SK-N-SH treated with all-trans-retinoic acid at 6 μM for 48 hours (cell line): ENCODE results near the gene RPL41.

Experiments
- ATAC-seq: fragments of 200-7000 bp; cut with Tn5 transposase; 3 replicates; pipeline ENCODE4 v1.9.1; 2020; ENCODE audit warnings: mild to moderate bottlenecking, moderate library complexity
- ARNTL ChIP-seq: fragments of 450-650 bp; formaldehyde crosslinking; IDR thresholded peaks from 2 replicates; pipeline ENCODE4 v1.5.0; 2020; ENCODE audit warnings: low read depth, mild to moderate bottlenecking, moderate library complexity, borderline replicate concordance
- BACH2 ChIP-seq: fragments of 250-450 bp; sonication (Bioruptor Pico); IDR thresholded peaks from 2 replicates; pipeline ENCODE4 v1.9.0; 2021; ENCODE audit warnings: mild to moderate bottlenecking, borderline replicate concordance
- CSDC2 ChIP-seq: fragments of 250-450 bp; sonication (Bioruptor Pico); IDR thresholded peaks from 2 replicates; pipeline ENCODE4 v1.5.0; 2020; ENCODE audit warnings: mild to moderate bottlenecking, moderate library complexity
- ESRRG ChIP-seq: fragments of 250-450 bp; sonication (Bioruptor Pico); IDR thresholded peaks from 2 replicates; pipeline ENCODE4 v1.6.1; 2021; ENCODE audit warnings: mild to moderate bottlenecking
- GLIS3 ChIP-seq: fragments of 250-450 bp; sonication (Bioruptor Pico); IDR thresholded peaks from 2 replicates; pipeline ENCODE4 v1.5.0; 2020; ENCODE audit warnings: mild to moderate bottlenecking, moderate library complexity
- ISL1 ChIP-seq: fragments of 250-450 bp; sonication (Bioruptor Pico); IDR thresholded peaks from 2 replicates; pipeline ENCODE4 v2.1.2; 2022; ENCODE audit warnings: mild to moderate bottlenecking, moderate library complexity
- OSR1 ChIP-seq: fragments of 250-450 bp; sonication (Bioruptor Pico); IDR thresholded peaks from 2 replicates; pipeline ENCODE4 v1.8.0; 2022; ENCODE audit warnings: moderate library complexity, mild to moderate bottlenecking, inconsistent platforms
- PPARA ChIP-seq: fragments of 250-450 bp; sonication (Bioruptor Pico); IDR thresholded peaks from 2 replicates; pipeline ENCODE4 v1.5.0; 2020; ENCODE audit warnings: mild to moderate bottlenecking, borderline replicate concordance
- RARB ChIP-seq: fragments of 250-450 bp; sonication (Bioruptor Pico); IDR thresholded peaks from 2 replicates; pipeline ENCODE4 v1.8.0; 2021; ENCODE audit warnings: mild to moderate bottlenecking, moderate library complexity
- TCF4 ChIP-seq: fragments of 250-450 bp; sonication (Bioruptor Pico); IDR thresholded peaks from 2 replicates; pipeline ENCODE4 v1.8.0; 2021; ENCODE audit warnings: mild to moderate bottlenecking, moderate library complexity, borderline replicate concordance
- ZC3H10 ChIP-seq: fragments of 250-450 bp; sonication (Bioruptor Pico); IDR thresholded peaks from 2 replicates; pipeline ENCODE4 v1.5.1; 2021; ENCODE audit warnings: mild to moderate bottlenecking, moderate library complexity
- ZFP3 ChIP-seq: fragments of 250-450 bp; sonication (Bioruptor Pico); IDR thresholded peaks from 2 replicates; pipeline ENCODE4 v1.5.0; 2020; ENCODE audit warnings: mild to moderate bottlenecking, moderate library complexity
- ZNF565 ChIP-seq: fragments of 450-650 bp; formaldehyde crosslinking; conservative IDR thresholded peaks from 2 replicates; pipeline ENCODE4 v1.5.0; 2020; ENCODE audit warnings: low read depth, mild to moderate bottlenecking, moderate library complexity
- ZNF70 ChIP-seq: fragments of 450-650 bp; formaldehyde crosslinking; IDR thresholded peaks from 2 replicates; pipeline ENCODE4 v1.5.0; 2020; ENCODE audit warnings: mild to moderate bottlenecking, moderate library complexity
- ZNF8 ChIP-seq: fragments of 450-650 bp; formaldehyde crosslinking; IDR thresholded peaks from 2 replicates; pipeline ENCODE4 v1.5.0; 2020; ENCODE audit warnings: mild to moderate bottlenecking, moderate library complexity
- TF ChIP-seq, protein P1 (sequence below): fragments of 250-450 bp; sonication (Bioruptor Pico); IDR thresholded peaks from 2 replicates; pipeline ENCODE4 v1.5.0; 2020; ENCODE audit warnings: mild to moderate bottlenecking, moderate library complexity
- TF ChIP-seq, protein P2 (sequence below): fragments of 250-450 bp; sonication (Bioruptor Pico); IDR thresholded peaks from 2 replicates; pipeline ENCODE4 v1.8.0; 2020; ENCODE audit warnings: mild to moderate bottlenecking, moderate library complexity, borderline replicate concordance
- TF ChIP-seq, protein P3 (sequence below): fragments of 250-450 bp; sonication (Bioruptor Pico); IDR thresholded peaks from 2 replicates; pipeline ENCODE4 v1.5.1; 2020; ENCODE audit warnings: low read depth, mild to moderate bottlenecking, moderate library complexity
- TF ChIP-seq, protein P4 (sequence below): fragments of 250-450 bp; sonication (Bioruptor Pico); IDR thresholded peaks from 2 replicates; pipeline ENCODE4 v1.8.0; 2021; ENCODE audit warnings: low read depth, mild to moderate bottlenecking, moderate library complexity, borderline replicate concordance
- TF ChIP-seq, protein P5 (sequence below): fragments of 250-450 bp; sonication (Bioruptor Pico); IDR thresholded peaks from 2 replicates; pipeline ENCODE4 v1.5.1; 2021; ENCODE audit warnings: mild to moderate bottlenecking, moderate library complexity

The RPL41 gene

DNA sequence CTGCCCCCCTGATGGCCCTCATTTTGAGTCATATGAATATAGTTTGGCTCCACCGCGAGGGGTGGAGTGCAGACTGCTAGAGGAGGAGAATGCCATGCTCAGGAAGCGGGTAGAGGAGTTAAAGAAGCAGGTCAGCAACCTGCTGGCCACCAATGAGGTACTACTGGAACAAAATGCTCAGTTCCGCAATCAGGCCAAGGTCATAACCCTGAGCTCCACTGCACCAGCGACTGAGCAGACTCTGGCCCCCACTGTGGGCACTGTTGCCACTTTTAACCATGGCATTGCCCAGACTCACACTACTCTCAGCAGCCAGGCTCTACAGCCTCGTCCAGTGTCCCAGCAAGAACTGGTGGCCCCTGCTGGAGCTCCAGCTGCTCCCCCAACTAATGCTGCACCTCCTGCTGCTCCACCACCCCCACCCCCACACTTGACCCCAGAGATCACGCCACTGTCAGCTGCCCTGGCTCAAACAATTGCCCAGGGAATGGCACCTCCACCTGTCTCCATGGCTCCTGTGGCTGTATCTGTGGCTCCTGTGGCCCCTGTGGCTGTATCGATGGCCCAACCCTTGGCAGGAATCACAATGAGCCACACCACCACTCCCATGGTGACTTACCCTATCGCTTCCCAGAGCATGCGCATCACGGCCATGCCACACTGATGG, 4.9 kb downstream of the RPL41 start:
- peak; percentile 16; the same call in 1 of the 2 replicates for TF ChIP-seq ZC3H10 (CRISPR knock-in tag)
- no peak for TF ChIP-seq RARB (CRISPR knock-in tag)
- ATAC-seq = no peak

DNA sequence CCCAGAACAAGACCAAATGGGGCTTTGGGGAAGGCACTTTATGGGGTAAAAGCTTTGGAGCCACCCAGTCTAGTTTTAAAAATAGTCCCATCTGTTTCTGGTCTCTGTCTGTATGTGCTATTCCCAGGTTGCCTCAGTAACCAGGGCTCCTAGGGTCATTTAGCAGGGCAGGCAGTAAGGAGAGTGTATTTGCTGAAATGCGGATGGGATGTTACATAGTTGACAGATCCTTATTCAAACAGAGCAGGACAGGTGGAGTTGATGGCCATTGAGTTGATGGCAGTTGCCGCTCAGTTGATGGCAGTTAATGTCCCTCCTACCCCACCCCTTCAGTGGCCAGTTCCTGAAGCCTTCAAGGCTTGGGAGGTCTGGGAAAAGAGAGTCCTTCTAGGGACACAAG, 6.2 kb downstream of the RPL41 start:
- ATAC-seq = no peak
- TF ChIP-seq ISL1 = no peak
- no peak for TF ChIP-seq ZNF8 (CRISPR knock-in tag)
- TF ChIP-seq, protein P1, sequence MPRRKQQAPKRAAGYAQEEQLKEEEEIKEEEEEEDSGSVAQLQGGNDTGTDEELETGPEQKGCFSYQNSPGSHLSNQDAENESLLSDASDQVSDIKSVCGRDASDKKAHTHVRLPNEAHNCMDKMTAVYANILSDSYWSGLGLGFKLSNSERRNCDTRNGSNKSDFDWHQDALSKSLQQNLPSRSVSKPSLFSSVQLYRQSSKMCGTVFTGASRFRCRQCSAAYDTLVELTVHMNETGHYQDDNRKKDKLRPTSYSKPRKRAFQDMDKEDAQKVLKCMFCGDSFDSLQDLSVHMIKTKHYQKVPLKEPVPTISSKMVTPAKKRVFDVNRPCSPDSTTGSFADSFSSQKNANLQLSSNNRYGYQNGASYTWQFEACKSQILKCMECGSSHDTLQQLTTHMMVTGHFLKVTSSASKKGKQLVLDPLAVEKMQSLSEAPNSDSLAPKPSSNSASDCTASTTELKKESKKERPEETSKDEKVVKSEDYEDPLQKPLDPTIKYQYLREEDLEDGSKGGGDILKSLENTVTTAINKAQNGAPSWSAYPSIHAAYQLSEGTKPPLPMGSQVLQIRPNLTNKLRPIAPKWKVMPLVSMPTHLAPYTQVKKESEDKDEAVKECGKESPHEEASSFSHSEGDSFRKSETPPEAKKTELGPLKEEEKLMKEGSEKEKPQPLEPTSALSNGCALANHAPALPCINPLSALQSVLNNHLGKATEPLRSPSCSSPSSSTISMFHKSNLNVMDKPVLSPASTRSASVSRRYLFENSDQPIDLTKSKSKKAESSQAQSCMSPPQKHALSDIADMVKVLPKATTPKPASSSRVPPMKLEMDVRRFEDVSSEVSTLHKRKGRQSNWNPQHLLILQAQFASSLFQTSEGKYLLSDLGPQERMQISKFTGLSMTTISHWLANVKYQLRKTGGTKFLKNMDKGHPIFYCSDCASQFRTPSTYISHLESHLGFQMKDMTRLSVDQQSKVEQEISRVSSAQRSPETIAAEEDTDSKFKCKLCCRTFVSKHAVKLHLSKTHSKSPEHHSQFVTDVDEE = no peak
- no peak for TF ChIP-seq ZFP3 (CRISPR knock-in tag)
- TF ChIP-seq TCF4 = no peak
- no peak for TF ChIP-seq ZNF565 (CRISPR knock-in tag)
- no peak for TF ChIP-seq GLIS3 (CRISPR knock-in tag)
- no peak for TF ChIP-seq RARB (CRISPR knock-in tag)
- TF ChIP-seq, protein P2, sequence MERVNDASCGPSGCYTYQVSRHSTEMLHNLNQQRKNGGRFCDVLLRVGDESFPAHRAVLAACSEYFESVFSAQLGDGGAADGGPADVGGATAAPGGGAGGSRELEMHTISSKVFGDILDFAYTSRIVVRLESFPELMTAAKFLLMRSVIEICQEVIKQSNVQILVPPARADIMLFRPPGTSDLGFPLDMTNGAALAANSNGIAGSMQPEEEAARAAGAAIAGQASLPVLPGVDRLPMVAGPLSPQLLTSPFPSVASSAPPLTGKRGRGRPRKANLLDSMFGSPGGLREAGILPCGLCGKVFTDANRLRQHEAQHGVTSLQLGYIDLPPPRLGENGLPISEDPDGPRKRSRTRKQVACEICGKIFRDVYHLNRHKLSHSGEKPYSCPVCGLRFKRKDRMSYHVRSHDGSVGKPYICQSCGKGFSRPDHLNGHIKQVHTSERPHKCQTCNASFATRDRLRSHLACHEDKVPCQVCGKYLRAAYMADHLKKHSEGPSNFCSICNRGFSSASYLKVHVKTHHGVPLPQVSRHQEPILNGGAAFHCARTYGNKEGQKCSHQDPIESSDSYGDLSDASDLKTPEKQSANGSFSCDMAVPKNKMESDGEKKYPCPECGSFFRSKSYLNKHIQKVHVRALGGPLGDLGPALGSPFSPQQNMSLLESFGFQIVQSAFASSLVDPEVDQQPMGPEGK (CRISPR knock-in tag) = no peak
- no peak for TF ChIP-seq CSDC2 (CRISPR knock-in tag)
- no peak for TF ChIP-seq ZC3H10 (CRISPR knock-in tag)
- TF ChIP-seq, protein P3, sequence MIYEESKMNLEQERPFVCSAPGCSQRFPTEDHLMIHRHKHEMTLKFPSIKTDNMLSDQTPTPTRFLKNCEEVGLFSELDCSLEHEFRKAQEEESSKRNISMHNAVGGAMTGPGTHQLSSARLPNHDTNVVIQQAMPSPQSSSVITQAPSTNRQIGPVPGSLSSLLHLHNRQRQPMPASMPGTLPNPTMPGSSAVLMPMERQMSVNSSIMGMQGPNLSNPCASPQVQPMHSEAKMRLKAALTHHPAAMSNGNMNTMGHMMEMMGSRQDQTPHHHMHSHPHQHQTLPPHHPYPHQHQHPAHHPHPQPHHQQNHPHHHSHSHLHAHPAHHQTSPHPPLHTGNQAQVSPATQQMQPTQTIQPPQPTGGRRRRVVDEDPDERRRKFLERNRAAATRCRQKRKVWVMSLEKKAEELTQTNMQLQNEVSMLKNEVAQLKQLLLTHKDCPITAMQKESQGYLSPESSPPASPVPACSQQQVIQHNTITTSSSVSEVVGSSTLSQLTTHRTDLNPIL (CRISPR knock-in tag) = no peak
- no peak for TF ChIP-seq BACH2 (CRISPR knock-in tag)
- TF ChIP-seq ESRRG (CRISPR knock-in tag) = no peak
- TF ChIP-seq PPARA (CRISPR knock-in tag) = no peak
- TF ChIP-seq, protein P4, sequence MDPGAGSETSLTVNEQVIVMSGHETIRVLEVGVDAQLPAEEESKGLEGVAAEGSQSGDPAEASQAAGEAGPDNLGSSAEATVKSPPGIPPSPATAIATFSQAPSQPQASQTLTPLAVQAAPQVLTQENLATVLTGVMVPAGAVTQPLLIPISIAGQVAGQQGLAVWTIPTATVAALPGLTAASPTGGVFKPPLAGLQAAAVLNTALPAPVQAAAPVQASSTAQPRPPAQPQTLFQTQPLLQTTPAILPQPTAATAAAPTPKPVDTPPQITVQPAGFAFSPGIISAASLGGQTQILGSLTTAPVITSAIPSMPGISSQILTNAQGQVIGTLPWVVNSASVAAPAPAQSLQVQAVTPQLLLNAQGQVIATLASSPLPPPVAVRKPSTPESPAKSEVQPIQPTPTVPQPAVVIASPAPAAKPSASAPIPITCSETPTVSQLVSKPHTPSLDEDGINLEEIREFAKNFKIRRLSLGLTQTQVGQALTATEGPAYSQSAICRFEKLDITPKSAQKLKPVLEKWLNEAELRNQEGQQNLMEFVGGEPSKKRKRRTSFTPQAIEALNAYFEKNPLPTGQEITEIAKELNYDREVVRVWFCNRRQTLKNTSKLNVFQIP (CRISPR knock-in tag) = no peak
- TF ChIP-seq, all 23 proteins: peak for 0

DNA sequence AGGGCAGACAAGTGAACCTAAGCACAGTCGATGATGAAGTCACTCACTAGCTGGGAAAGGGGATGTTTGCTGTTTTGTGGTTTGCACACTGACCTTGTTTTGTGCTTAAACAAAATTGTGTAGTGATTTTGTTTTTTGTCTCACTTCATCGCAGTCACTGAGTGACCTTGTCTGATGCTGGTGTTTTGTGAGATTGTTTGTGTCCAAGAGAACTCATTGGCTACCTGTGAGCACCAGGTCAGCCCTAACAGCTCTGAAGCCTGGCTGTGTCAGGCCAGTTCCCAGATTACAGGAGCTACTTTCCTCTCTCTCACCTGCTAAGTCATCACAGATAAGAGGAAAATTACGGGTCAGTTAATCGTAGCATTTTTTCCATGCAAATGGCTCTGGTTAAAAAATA, 7.7 kb downstream of the RPL41 start:
- TF ChIP-seq, protein P5, sequence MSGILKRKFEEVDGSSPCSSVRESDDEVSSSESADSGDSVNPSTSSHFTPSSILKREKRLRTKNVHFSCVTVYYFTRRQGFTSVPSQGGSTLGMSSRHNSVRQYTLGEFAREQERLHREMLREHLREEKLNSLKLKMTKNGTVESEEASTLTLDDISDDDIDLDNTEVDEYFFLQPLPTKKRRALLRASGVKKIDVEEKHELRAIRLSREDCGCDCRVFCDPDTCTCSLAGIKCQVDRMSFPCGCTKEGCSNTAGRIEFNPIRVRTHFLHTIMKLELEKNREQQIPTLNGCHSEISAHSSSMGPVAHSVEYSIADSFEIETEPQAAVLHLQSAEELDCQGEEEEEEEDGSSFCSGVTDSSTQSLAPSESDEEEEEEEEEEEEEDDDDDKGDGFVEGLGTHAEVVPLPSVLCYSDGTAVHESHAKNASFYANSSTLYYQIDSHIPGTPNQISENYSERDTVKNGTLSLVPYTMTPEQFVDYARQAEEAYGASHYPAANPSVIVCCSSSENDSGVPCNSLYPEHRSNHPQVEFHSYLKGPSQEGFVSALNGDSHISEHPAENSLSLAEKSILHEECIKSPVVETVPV (CRISPR knock-in tag) = no peak
- no peak for TF ChIP-seq ZFP3 (CRISPR knock-in tag)
- no peak for TF ChIP-seq OSR1
- TF ChIP-seq, protein P4 (CRISPR knock-in tag) = no peak
- TF ChIP-seq PPARA (CRISPR knock-in tag) = no peak
- no peak for TF ChIP-seq ZNF70 (CRISPR knock-in tag)
- no peak for TF ChIP-seq ARNTL (CRISPR knock-in tag)
- ATAC-seq = no peak
